K562 (cell line): ENCODE results near the gene RASSF1. TPM values are rescaled to one million over a fixed set of nuclear protein-coding genes. Genes with fewer than 3 reads are reported as not detected.
A peak's percentile ranks its signal among the peaks of the same experiment; 100 is the strongest.

Experiments
- ATAC-seq: fragments of 200-7000 bp; cut with Tn5 transposase; 3 replicates; pipeline ENCODE4 v1.9.1; 2020; ENCODE audit warnings: moderate library complexity
- BruUV-seq: library from RNA; stranded (reverse); fragments of 400-500 nt; replicated peaks from 2 replicates; lab custom pipeline; 2021; lab: Mats Ljungman, UMichigan
- CTCF ChIA-PET: fragments of 300-600 bp; formaldehyde crosslinking; extraction: SDS; loops from one replicate; lab custom pipeline; 2021; ENCODE audit warnings: low intra/inter-chr PET ratio; lab: Yijun Ruan, JAX
- POLR2A ChIA-PET: fragments of 300-600, 350-650 bp; sonication (Branson Sonifier 250); formaldehyde crosslinking; extraction: SDS; loops from one replicate; lab custom pipeline; 2021; ENCODE audit warnings: antibody characterized with exemption, inconsistent platforms; lab: Yijun Ruan, JAX
- DNase-seq, 4 experiments: peaks; one replicate each; pipeline versions ENCODE4 v3.0.0 to v3.0.0-alpha.2; 2011 to 2018; ENCODE audit warnings: low spot score in 3 of 4, mixed read lengths in 3 of 4; ENCODE audit errors: extremely low read depth in 1 of 4
- FAIRE-seq: peaks from 2 replicates; lab custom pipeline; 2011; peaks lifted over from hg19 to GRCh38; lab: Jason Lieb, UNC
- H2AFZ ChIP-seq: 2 replicates; pipeline ENCODE4 v1.6.0; 2011; ENCODE audit warnings: low read depth, low read length, control low read depth, inconsistent platforms
- H3K27ac ChIP-seq: fragments of 200-600 bp; 3 replicates; pipeline ENCODE4 v1.8.0; 2011; ENCODE audit warnings: low read depth, mild to moderate bottlenecking, control low read depth, inconsistent platforms, low read length, moderate library complexity, mixed read lengths; ENCODE audit errors: extremely low read depth
- H3K27me3 ChIP-seq, 2 experiments: fragments of 300-600 bp in 1 of 2; 2 replicates in 1 of 2; 3 replicates in 1 of 2; pipeline versions ENCODE4 v1.6.0 to v1.8.0; 2011; ENCODE audit warnings: inconsistent platforms in 2 of 2, low read length in 2 of 2, mild to moderate bottlenecking in 1 of 2, mixed read lengths in 1 of 2, moderate library complexity in 1 of 2; ENCODE audit not compliant: control insufficient read depth in 2 of 2, insufficient read depth in 2 of 2
- H3K36me3 ChIP-seq: fragments of 300-600 bp; 3 replicates; pipeline ENCODE4 v1.8.0; 2011; ENCODE audit warnings: mild to moderate bottlenecking, low read length, inconsistent platforms; ENCODE audit not compliant: control insufficient read depth, insufficient read depth
- H3K4me1 ChIP-seq, 2 experiments: fragments of 200-600 bp in 1 of 2; replicated peaks in 1 of 2; 2 replicates in 1 of 2; 3 replicates in 1 of 2; pipeline versions ENCODE4 v1.5.1 to v1.8.0; 2011; ENCODE audit warnings: inconsistent platforms in 2 of 2, low read length in 2 of 2, mild to moderate bottlenecking in 1 of 2, mixed read lengths in 1 of 2, moderate library complexity in 1 of 2; ENCODE audit not compliant: control insufficient read depth in 2 of 2, insufficient read depth in 2 of 2
- H3K4me2 ChIP-seq: 2 replicates; pipeline ENCODE4 v1.6.1; 2011; ENCODE audit warnings: low read length, control low read depth, inconsistent platforms, mixed read lengths; ENCODE audit not compliant: insufficient read depth
- H3K4me3 ChIP-seq: fragments of 200-600 bp; sonication (generic), shearing (Covaris generic); 2 replicates; pipeline ENCODE4 v1.5.1; 2016; ENCODE audit warnings: control low read depth, inconsistent platforms
- H3K79me2 ChIP-seq: fragments of 200-600 bp; 3 replicates; pipeline ENCODE4 v1.8.0; 2011; ENCODE audit warnings: low read length, inconsistent platforms; ENCODE audit not compliant: control insufficient read depth, insufficient read depth
- H3K9ac ChIP-seq, 2 experiments: 2 replicates each; pipeline versions ENCODE4 v1.6.0 to v1.6.1; 2011; ENCODE audit warnings: low read depth in 2 of 2, low read length in 2 of 2, control low read depth in 1 of 2, inconsistent platforms in 1 of 2, mild to moderate bottlenecking in 1 of 2, mixed read lengths in 1 of 2; ENCODE audit not compliant: insufficient read depth in 1 of 2
- H3K9me1 ChIP-seq: one replicate; pipeline ENCODE4 v1.6.0; 2011; ENCODE audit warnings: inconsistent platforms, mild to moderate bottlenecking, low read length, moderate library complexity; ENCODE audit not compliant: control insufficient read depth, insufficient read depth
- H3K9me3 ChIP-seq: replicated peaks from 2 replicates; pipeline ENCODE4 v1.5.1; 2011; ENCODE audit warnings: low read depth, low read length, inconsistent platforms; ENCODE audit not compliant: control insufficient read depth, insufficient read depth
- H4K20me1 ChIP-seq: replicated peaks from 2 replicates; pipeline ENCODE4 v1.6.1; 2011; ENCODE audit warnings: low read length, inconsistent platforms, mixed read lengths; ENCODE audit not compliant: control insufficient read depth, insufficient read depth
- HDAC1 ChIP-seq, 2 experiments: fragments of 450-650 bp; IDR thresholded peaks; 2 replicates each; pipeline ENCODE4 v1.6.1; 2016 to 2017; ENCODE audit warnings: inconsistent platforms in 1 of 2, mild to moderate bottlenecking in 1 of 2, moderate library complexity in 1 of 2
- NRF1 ChIP-seq, 2 experiments: fragments of 450-650 bp; IDR thresholded peaks in 1 of 2; conservative IDR thresholded peaks in 1 of 2; 2 replicates each; pipeline ENCODE4 v1.6.1; 2014; ENCODE audit warnings: mild to moderate bottlenecking in 2 of 2
- REST ChIP-seq, 2 experiments: fragments of 450-650 bp; formaldehyde crosslinking in 1 of 2; IDR thresholded peaks; 2 replicates each; pipeline versions ENCODE4 v1.4.0 to v1.6.1; 2014 to 2020; ENCODE audit warnings: mild to moderate bottlenecking in 2 of 2, borderline replicate concordance in 1 of 2, low read depth in 1 of 2
- WGBS: fragments of 100-300 bp; shearing (Covaris generic); methylation state at CpG from one replicate; pipeline ENCODE4 v1.1.6; 2016; ENCODE audit warnings: low coverage, mixed read lengths; ENCODE audit not compliant: insufficient coverage; ENCODE audit errors: missing lambda C conversion rate; 5-methylcytosine and 5-hydroxymethylcytosine counted together
- in situ Hi-C: fragments of 300-500 bp; cut with MboI; formaldehyde crosslinking; loops from 4 replicates; pipeline ENCODE4 v1.15.0; 2018; ENCODE audit warnings: inconsistent platforms, mixed read lengths
- intact Hi-C: fragments of 100-400 bp; cut with micrococcal nuclease; formaldehyde crosslinking; loops from 2 replicates; pipeline ENCODE4 v1.14.2; 2022
- polyA plus RNA-seq, 8 experiments: library from polyadenylated mRNA; depleted of rRNA in 4 of 8; stranded (reverse) in 5 of 8; unstranded in 3 of 8; fragments of >200 nt; fragmentation: Nextera tagmentation in 2 of 8; fragmentation: Illumina TruSeq in 1 of 8; extraction: Ambion mirVana in 2 of 8; extraction: Trizol in 1 of 8; gene quantifications; 2 replicates each; pipeline versions ENCODE4 v1.2.1 to v1.2.3, GENCODE V29; 2011 to 2014; ENCODE audit warnings: inconsistent platforms in 1 of 8, missing spikeins in 1 of 8
- total RNA-seq, 7 experiments: library from RNA; depleted of rRNA in 6 of 7; stranded (reverse); fragments of >200 nt in 6 of 7; fragmentation: Illumina TruSeq in 2 of 7; extraction: Trizol in 2 of 7; gene quantifications; 2 replicates each; pipeline versions ENCODE4 v1.2.1 to v1.2.3, GENCODE V29; 2011 to 2021; ENCODE audit warnings: low replicate concordance in 1 of 7

Gene RASSF1
- total and polyA plus RNA-seq, 9 of the 15 experiments (the other 6 are each of a cell fraction or from before 2014, with no cell fraction given), result 3.6 to 57.1 (median 24.6) TPM

GRCh38 chr3:50388720-50389413, 48.2 kb upstream of the RASSF1 start:
- ChIA-PET POLR2A (no interaction called here), CTCF (interaction anchor here (1.6 kb wide), 1 partner anchor 13 kb away, joined by 4 read pairs; no protein-coding TSS in a partner anchor)
- Histone ChIP-seq H4K20me1 (no peaks in the 10 kb centered on the region), H3K4me3 (no peak overlapping the region), H3K4me2 (no peak overlapping the region), H3K9me1 (no peaks in the 10 kb centered on the region), H3K9me3 (no peaks in the 10 kb centered on the region), H3K27me3 (peaks cover 0 to 34% of the 10 kb centered on the region in 2 experiments; a peak in 4 of 5 replicates), H3K27ac (no peak overlapping the region), H3K79me2 (no peaks in the 10 kb centered on the region), H2AFZ (no peak overlapping the region), H3K36me3 (no peaks in the 10 kb centered on the region), H3K9ac (no peak overlapping the region), H3K4me1 (peaks cover 4 to 40% of the 10 kb centered on the region in 2 experiments; a peak in 2 of 5 replicates)
- FAIRE-seq, result no peak
- intact Hi-C loops (no loop called here), in situ Hi-C loops (no loop called here)
- BruUV-seq, result no TSS peak
- TF ChIP-seq HDAC1 (IDR thresholded peaks at IDR 0.05), result no peak
- 0 out of 4 replicates have a peak, but pooled peaks of 1 of the 2 experiments have one; percentile 2 for TF ChIP-seq NRF1 (conservative IDR thresholded peaks at IDR 0.05 in 1 of 2, IDR thresholded peaks at IDR 0.05 in 1 of 2)
- no peak for DNase-seq
- WGBS, result 47% methylated on average over 15 of the region's 22 CpGs
- no peak for ATAC-seq

GRCh38 chr3:50388016-50388719, 47.5 kb upstream of the RASSF1 start:
- ATAC-seq (peak; percentile 77), DNase-seq (peak; percentile 14 to 41 (median 38)), FAIRE-seq (no peak)
- ChIA-PET POLR2A (interaction anchor here (1.1 kb wide), 1 partner anchor 9 kb away, joined by 4 read pairs; no protein-coding TSS in a partner anchor), CTCF (interaction anchor here (1.6 kb wide), 1 partner anchor 12 kb away, joined by 4 read pairs; no protein-coding TSS in a partner anchor)
- H3K9me1 ChIP-seq, result no peaks in the 10 kb centered on the region
- BruUV-seq, result no TSS peak
- no peaks in the 10 kb centered on the region for H3K9me3 ChIP-seq
- intact Hi-C loops, result no loop called here
- H3K27ac ChIP-seq, result no peak overlapping the region
- H3K4me1 ChIP-seq, result peaks cover 4 to 40% of the 10 kb centered on the region in 2 experiments; a peak in 2 of 5 replicates
- peaks cover 0 to 39% of the 10 kb centered on the region in 2 experiments; a peak in 4 of 5 replicates for H3K27me3 ChIP-seq
- no peaks in the 10 kb centered on the region for H3K79me2 ChIP-seq
- no peak overlapping the region for H2AFZ ChIP-seq
- H4K20me1 ChIP-seq, result no peaks in the 10 kb centered on the region
- H3K4me3 ChIP-seq, result no peak overlapping the region
- H3K36me3 ChIP-seq, result no peaks in the 10 kb centered on the region
- H3K9ac ChIP-seq, result no peak overlapping the region
- no peak overlapping the region for H3K4me2 ChIP-seq
- 32% methylated on average over 20 of the region's 25 CpGs for WGBS
- in situ Hi-C loops, result no loop called here
- TF ChIP-seq REST (IDR thresholded peaks at IDR 0.05; ENCODE audit: borderline replicate concordance), result peak; percentile 12; the same call in 1 of the 2 replicates
- TF ChIP-seq REST (CRISPR knock-in tag; IDR thresholded peaks at IDR 0.05; ENCODE audit: low read depth), result no peak
